Ishikawa (cell line): ENCODE results near the gene OR6J1.

Experiments used
- CEBPB ChIP-seq: IDR thresholded peaks from 2 replicates; pipeline ENCODE4 v1.6.1; 2012
- CREB1 ChIP-seq: IDR thresholded peaks from 2 replicates; pipeline ENCODE4 v1.6.1; 2012; ENCODE audit warnings: low read depth
- EP300 ChIP-seq: IDR thresholded peaks from 2 replicates; pipeline ENCODE4 v1.6.1; 2012; ENCODE audit warnings: borderline replicate concordance
- RAD21 ChIP-seq: IDR thresholded peaks from 2 replicates; pipeline ENCODE4 v1.6.1; 2012; ENCODE audit warnings: low read depth
- TAF1 ChIP-seq: IDR thresholded peaks from 2 replicates; pipeline ENCODE4 v1.6.1; 2012; ENCODE audit warnings: low read depth, mild to moderate bottlenecking
- ZBTB7A ChIP-seq: IDR thresholded peaks from 2 replicates; pipeline ENCODE4 v1.6.1; 2012; ENCODE audit warnings: low read depth
- TF ChIP-seq, protein P1 (sequence below): IDR thresholded peaks from 2 replicates; pipeline ENCODE4 v1.6.1; 2012
- TF ChIP-seq, protein P2 (sequence below): IDR thresholded peaks from 2 replicates; pipeline ENCODE4 v1.6.1; 2012
- TF ChIP-seq, protein P3 (sequence below): IDR thresholded peaks from 2 replicates; pipeline ENCODE4 v1.6.1; 2012; ENCODE audit warnings: low read depth, mild to moderate bottlenecking

DNA sequence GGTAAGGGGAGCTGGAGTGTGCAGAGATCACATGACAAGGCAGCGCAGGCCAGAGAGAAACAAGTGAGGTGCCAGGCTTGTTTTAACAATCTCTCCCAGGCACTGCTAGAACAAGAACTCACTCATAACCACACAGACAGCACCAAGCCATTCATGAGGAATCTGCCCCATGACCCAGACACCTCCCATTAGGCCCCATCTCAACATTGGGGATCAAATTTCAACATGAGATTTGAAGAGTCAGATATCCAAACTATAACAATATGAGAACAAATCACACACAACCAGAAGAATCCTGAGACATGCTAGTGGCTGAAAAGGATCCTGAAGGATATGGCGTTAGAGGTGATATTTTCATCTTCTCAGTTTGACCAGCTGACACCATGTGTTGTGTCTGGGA is 21.9 kb downstream of the OR6J1 start:
- TF ChIP-seq CEBPB: no peak
- no peak for TF ChIP-seq EP300
- TF ChIP-seq, protein P1, sequence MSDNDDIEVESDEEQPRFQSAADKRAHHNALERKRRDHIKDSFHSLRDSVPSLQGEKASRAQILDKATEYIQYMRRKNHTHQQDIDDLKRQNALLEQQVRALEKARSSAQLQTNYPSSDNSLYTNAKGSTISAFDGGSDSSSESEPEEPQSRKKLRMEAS: no peak
- no peak for TF ChIP-seq CREB1
- no peak for TF ChIP-seq ZBTB7A
- TF ChIP-seq, protein P2, sequence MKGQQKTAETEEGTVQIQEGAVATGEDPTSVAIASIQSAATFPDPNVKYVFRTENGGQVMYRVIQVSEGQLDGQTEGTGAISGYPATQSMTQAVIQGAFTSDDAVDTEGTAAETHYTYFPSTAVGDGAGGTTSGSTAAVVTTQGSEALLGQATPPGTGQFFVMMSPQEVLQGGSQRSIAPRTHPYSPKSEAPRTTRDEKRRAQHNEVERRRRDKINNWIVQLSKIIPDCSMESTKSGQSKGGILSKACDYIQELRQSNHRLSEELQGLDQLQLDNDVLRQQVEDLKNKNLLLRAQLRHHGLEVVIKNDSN: no peak
- TF ChIP-seq RAD21: no peak
- TF ChIP-seq TAF1: no peak
- TF ChIP-seq, protein P3, sequence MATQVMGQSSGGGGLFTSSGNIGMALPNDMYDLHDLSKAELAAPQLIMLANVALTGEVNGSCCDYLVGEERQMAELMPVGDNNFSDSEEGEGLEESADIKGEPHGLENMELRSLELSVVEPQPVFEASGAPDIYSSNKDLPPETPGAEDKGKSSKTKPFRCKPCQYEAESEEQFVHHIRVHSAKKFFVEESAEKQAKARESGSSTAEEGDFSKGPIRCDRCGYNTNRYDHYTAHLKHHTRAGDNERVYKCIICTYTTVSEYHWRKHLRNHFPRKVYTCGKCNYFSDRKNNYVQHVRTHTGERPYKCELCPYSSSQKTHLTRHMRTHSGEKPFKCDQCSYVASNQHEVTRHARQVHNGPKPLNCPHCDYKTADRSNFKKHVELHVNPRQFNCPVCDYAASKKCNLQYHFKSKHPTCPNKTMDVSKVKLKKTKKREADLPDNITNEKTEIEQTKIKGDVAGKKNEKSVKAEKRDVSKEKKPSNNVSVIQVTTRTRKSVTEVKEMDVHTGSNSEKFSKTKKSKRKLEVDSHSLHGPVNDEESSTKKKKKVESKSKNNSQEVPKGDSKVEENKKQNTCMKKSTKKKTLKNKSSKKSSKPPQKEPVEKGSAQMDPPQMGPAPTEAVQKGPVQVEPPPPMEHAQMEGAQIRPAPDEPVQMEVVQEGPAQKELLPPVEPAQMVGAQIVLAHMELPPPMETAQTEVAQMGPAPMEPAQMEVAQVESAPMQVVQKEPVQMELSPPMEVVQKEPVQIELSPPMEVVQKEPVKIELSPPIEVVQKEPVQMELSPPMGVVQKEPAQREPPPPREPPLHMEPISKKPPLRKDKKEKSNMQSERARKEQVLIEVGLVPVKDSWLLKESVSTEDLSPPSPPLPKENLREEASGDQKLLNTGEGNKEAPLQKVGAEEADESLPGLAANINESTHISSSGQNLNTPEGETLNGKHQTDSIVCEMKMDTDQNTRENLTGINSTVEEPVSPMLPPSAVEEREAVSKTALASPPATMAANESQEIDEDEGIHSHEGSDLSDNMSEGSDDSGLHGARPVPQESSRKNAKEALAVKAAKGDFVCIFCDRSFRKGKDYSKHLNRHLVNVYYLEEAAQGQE: no peak
